Suprapubic skin (tissue), 4 donors: ENCODE results near the gene RUBCN. TPM values are rescaled to one million over a fixed set of nuclear protein-coding genes. Genes with fewer than 3 reads are reported as not detected.

Experiments
- DNase-seq, 2 donors: peaks; one replicate each; pipeline ENCODE4 v3.0.0-alpha.2; 2019; ENCODE audit warnings: low spot score in 2 of 2
- H3K27ac ChIP-seq: fragments of 200-600 bp; sonication (generic); one replicate; pipeline ENCODE4 v1.5.1; 2019
- H3K27me3 ChIP-seq: fragments of 200-600 bp; sonication (generic); one replicate; pipeline ENCODE4 v1.5.1; 2019
- H3K36me3 ChIP-seq: fragments of 200-600 bp; sonication (generic); one replicate; pipeline ENCODE4 v1.5.1; 2019
- H3K4me1 ChIP-seq: fragments of 200-600 bp; sonication (generic); one replicate; pipeline ENCODE4 v1.5.1; 2019
- H3K4me3 ChIP-seq: fragments of 200-600 bp; sonication (generic); one replicate; pipeline ENCODE4 v1.5.1; 2019; ENCODE audit warnings: mild to moderate bottlenecking
- H3K9me3 ChIP-seq: fragments of 200-600 bp; sonication (generic); one replicate; pipeline ENCODE4 v1.5.1; 2019
- CTCF ChIP-seq, 2 donors: fragments of 200-600 bp in 1 of 2; fragments of 450-650 bp in 1 of 2; sonication (generic) in 1 of 2; IDR thresholded peaks; one replicate each; pipeline ENCODE4 v1.5.1; 2016 to 2019; ENCODE audit warnings: antibody characterized with exemption in 2 of 2, mild to moderate bottlenecking in 1 of 2, moderate library complexity in 1 of 2
- EP300 ChIP-seq: sonication (generic); formaldehyde crosslinking; IDR thresholded peaks from one replicate; pipeline ENCODE4 v1.6.1; 2017; ENCODE audit warnings: antibody characterized with exemption
- POLR2A ChIP-seq, 2 donors: fragments of 450-650 bp; IDR thresholded peaks; one replicate each; pipeline ENCODE4 v1.6.1; 2017; ENCODE audit warnings: antibody characterized with exemption in 2 of 2, mild to moderate bottlenecking in 2 of 2, moderate library complexity in 2 of 2
- POLR2AphosphoS5 ChIP-seq, 3 donors: sonication (generic); formaldehyde crosslinking; IDR thresholded peaks; one replicate each; pipeline ENCODE4 v1.6.1; 2017; ENCODE audit warnings: antibody characterized with exemption in 3 of 3
- WGBS: methylation state at CpG from one replicate; pipeline ENCODE4 v1.1.5; 2018; 5-methylcytosine and 5-hydroxymethylcytosine counted together
- total RNA-seq, 4 donors: library from RNA; depleted of rRNA; stranded (reverse); fragments of >200 nt; gene quantifications; one replicate each; pipeline ENCODE4 v1.1.0, GENCODE V29; 2016

RUBCN gene
- total RNA-seq, 4 donors from 2014 or later = 41.8 to 70.2 (median 48.4) TPM

GRCh38 chr3:197685546-197685945 is 51.2 kb downstream of the RUBCN start:
- Histone ChIP-seq H3K9me3 (no peaks in the 10 kb centered on the region), H3K27me3 (no peaks in the 10 kb centered on the region), H3K36me3 (peaks cover 55% of the 10 kb centered on the region), H3K27ac (no peak overlapping the region), H3K4me1 (no peaks in the 10 kb centered on the region), H3K4me3 (no peak overlapping the region)
- 91% methylated on average over 3 of the region's 3 CpGs for WGBS
- DNase-seq = no peak
- TF ChIP-seq EP300 = no peak
- no peak for TF ChIP-seq CTCF (IDR thresholded peaks at IDR 0.05)
- no peak for TF ChIP-seq POLR2A (IDR thresholded peaks at IDR 0.05)
- TF ChIP-seq POLR2AphosphoS5 (IDR thresholded peaks at IDR 0.05) = no peak

GRCh38 chr3:197683191-197683590 is 53.5 kb downstream of the RUBCN start:
- no peaks in the 10 kb centered on the region for H3K9me3 ChIP-seq
- H3K4me3 ChIP-seq = no peak overlapping the region
- TF ChIP-seq POLR2A (IDR thresholded peaks at IDR 0.05) = no peak
- no peak for TF ChIP-seq POLR2AphosphoS5 (IDR thresholded peaks at IDR 0.05)
- TF ChIP-seq CTCF (IDR thresholded peaks at IDR 0.05) = no peak
- no peak for TF ChIP-seq EP300
- H3K27ac ChIP-seq = no peak overlapping the region
- DNase-seq = no peak
- peaks cover 55% of the 10 kb centered on the region for H3K36me3 ChIP-seq
- 86% methylated on average over 13 of the region's 13 CpGs for WGBS
- H3K27me3 ChIP-seq = no peaks in the 10 kb centered on the region
- H3K4me1 ChIP-seq = no peaks in the 10 kb centered on the region

- no peak overlapping the region for H3K4me3 ChIP-seq
- no peaks in the 10 kb centered on the region for H3K9me3 ChIP-seq
- H3K4me1 ChIP-seq = no peaks in the 10 kb centered on the region
- no peak for DNase-seq
- no peaks in the 10 kb centered on the region for H3K27me3 ChIP-seq
- 96% methylated on average over 15 of the region's 15 CpGs for WGBS
- H3K36me3 ChIP-seq = peaks cover 58% of the 10 kb centered on the region
- TF ChIP-seq POLR2AphosphoS5 (IDR thresholded peaks at IDR 0.05) (no peak), CTCF (IDR thresholded peaks at IDR 0.05) (no peak), EP300 (no peak), POLR2A (IDR thresholded peaks at IDR 0.05) (no peak)
- no peak overlapping the region for H3K27ac ChIP-seq
Observed at GRCh38 chr3:197682713-197683112, 54.0 kb downstream of the RUBCN start.

GRCh38 chr3:197680955-197681521 is 55.7 kb downstream of the RUBCN start:
- no peak for DNase-seq
- Histone ChIP-seq H3K4me3 (no peak overlapping the region), H3K36me3 (peaks cover 64% of the 10 kb centered on the region), H3K27ac (no peak overlapping the region), H3K27me3 (no peaks in the 10 kb centered on the region), H3K4me1 (no peaks in the 10 kb centered on the region), H3K9me3 (no peaks in the 10 kb centered on the region)
- 85% methylated on average over 12 of the region's 12 CpGs for WGBS
- TF ChIP-seq CTCF (IDR thresholded peaks at IDR 0.05) = no peak
- no peak for TF ChIP-seq POLR2A (IDR thresholded peaks at IDR 0.05)
- TF ChIP-seq EP300 = no peak
- TF ChIP-seq POLR2AphosphoS5 (IDR thresholded peaks at IDR 0.05) = no peak

GRCh38 chr3:197675951-197676350 is 60.8 kb downstream of the RUBCN start:
- TF ChIP-seq POLR2AphosphoS5 (IDR thresholded peaks at IDR 0.05) (no peak), EP300 (no peak), CTCF (IDR thresholded peaks at IDR 0.05) (no peak), POLR2A (IDR thresholded peaks at IDR 0.05) (no peak)
- no peak overlapping the region for H3K4me3 ChIP-seq
- no peaks in the 10 kb centered on the region for H3K9me3 ChIP-seq
- H3K4me1 ChIP-seq = no peaks in the 10 kb centered on the region
- H3K27ac ChIP-seq = no peak overlapping the region
- H3K36me3 ChIP-seq = peaks cover 70% of the 10 kb centered on the region
- WGBS = 85% methylated on average over 11 of the region's 11 CpGs
- no peak for DNase-seq
- H3K27me3 ChIP-seq = no peaks in the 10 kb centered on the region
